Natural killer cell treated with Interleukin-12 subunit alpha and Interleukin-12 subunit beta and Interleukin-15 and Interleukin-18, amount 100 ng/mL, for 72 hours (primary cell): ENCODE measurements around the gene CRYBA2. TPM values are rescaled to one million over a fixed set of nuclear protein-coding genes. Genes with fewer than 3 reads are reported as not detected.

Experiments
- ATAC-seq, 2 donors: fragments of 150-1000 bp; cut with Tn5 transposase in 1 of 2; sonication (Bioruptor Pico), chemical (Tn5 transposase) in 1 of 2; 2 replicates each; pipeline ENCODE4 v1.10.0; 2021
- DNase-seq: peaks from one replicate; pipeline ENCODE4 v3.0.0; 2022; ENCODE audit warnings: low spot score
- H3K27ac Mint-ChIP-seq, 2 donors: 1 replicate in 1 of 2; 2 replicates in 1 of 2; pipeline ENCODE4 v1.8.0; 2022; ENCODE audit warnings: mixed read lengths in 2 of 2, mild to moderate bottlenecking in 1 of 2, moderate library complexity in 1 of 2
- H3K27me3 Mint-ChIP-seq, 2 donors: 1 replicate in 1 of 2; 2 replicates in 1 of 2; pipeline ENCODE4 v1.8.0; 2022; ENCODE audit warnings: mixed read lengths in 2 of 2
- H3K36me3 Mint-ChIP-seq: one replicate; pipeline ENCODE4 v1.8.0; 2022; ENCODE audit warnings: mixed read lengths
- H3K4me1 Mint-ChIP-seq, 2 donors: 1 replicate in 1 of 2; 2 replicates in 1 of 2; pipeline ENCODE4 v1.8.0; 2022; ENCODE audit warnings: low read depth in 2 of 2, mixed read lengths in 2 of 2, mild to moderate bottlenecking in 1 of 2
- H3K4me3 Mint-ChIP-seq: one replicate; pipeline ENCODE4 v1.8.0; 2022; ENCODE audit warnings: mixed read lengths
- H3K9me3 Mint-ChIP-seq: 2 replicates; pipeline ENCODE4 v1.8.0; 2022; ENCODE audit warnings: mixed read lengths
- total RNA-seq, 2 donors: library from RNA; stranded (reverse); gene quantifications; one replicate each; pipeline ENCODE4 v1.2.3, GENCODE V29; 2022

The CRYBA2 gene
- total RNA-seq, 2 donors from 2014 or later, result not detected

GRCh38 chr2:219018286-219018685 lies 25.1 kb upstream of the CRYBA2 start:
- DNase-seq, result no peak
- H3K4me3 Mint-ChIP-seq, result no peak overlapping the region
- no peak for ATAC-seq
- no peaks in the 10 kb centered on the region for H3K36me3 Mint-ChIP-seq
- peaks cover 14 to 18% of the 10 kb centered on the region in 2 donors for H3K27me3 Mint-ChIP-seq
- no peak overlapping the region for H3K27ac Mint-ChIP-seq
- no peaks in the 10 kb centered on the region for H3K9me3 Mint-ChIP-seq
- H3K4me1 Mint-ChIP-seq, result no peaks in the 10 kb centered on the region

DNA sequence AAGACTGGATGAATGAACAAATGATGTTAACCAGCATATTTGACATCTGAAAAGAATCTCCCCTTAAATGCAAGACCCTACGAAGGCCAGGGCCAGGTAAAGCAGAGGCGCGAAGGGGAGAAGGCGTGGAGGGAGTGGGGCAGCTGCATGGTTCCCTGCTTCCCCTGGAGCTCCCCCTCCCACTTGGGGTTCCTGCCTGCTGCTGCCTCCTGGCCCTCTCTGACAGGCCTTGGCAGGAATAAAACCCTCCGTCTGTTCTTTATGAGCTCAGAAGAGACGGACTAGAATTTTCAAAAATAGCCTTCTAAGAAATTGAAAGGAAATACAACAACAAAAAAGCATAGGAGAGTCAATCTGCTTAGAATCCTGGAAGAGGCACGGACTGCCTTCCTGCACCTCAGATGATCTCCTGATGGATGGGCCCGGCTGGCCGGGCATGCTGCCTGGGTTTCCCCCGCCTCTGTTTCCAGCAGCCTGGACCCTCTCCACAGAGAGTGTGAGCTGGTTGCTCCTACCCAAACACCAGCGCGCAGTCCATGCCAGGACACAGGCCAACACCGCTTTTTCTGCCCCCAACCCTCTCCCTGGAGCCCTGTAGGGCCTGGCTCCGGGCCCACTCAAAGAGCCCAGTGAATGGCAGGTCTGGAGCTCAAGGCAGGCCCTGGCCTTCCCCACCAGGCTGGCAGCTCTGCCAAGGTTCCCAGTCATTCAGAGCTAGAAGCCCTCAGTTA lies 24.1 kb upstream of the CRYBA2 start:
- Mint-ChIP-seq H3K27ac (no peak overlapping the region), H3K27me3 (peaks cover 14 to 18% of the 10 kb centered on the region in 2 donors), H3K36me3 (no peaks in the 10 kb centered on the region), H3K4me3 (no peak overlapping the region), H3K4me1 (no peaks in the 10 kb centered on the region), H3K9me3 (no peaks in the 10 kb centered on the region)
- ATAC-seq (no peak), DNase-seq (no peak)

DNA sequence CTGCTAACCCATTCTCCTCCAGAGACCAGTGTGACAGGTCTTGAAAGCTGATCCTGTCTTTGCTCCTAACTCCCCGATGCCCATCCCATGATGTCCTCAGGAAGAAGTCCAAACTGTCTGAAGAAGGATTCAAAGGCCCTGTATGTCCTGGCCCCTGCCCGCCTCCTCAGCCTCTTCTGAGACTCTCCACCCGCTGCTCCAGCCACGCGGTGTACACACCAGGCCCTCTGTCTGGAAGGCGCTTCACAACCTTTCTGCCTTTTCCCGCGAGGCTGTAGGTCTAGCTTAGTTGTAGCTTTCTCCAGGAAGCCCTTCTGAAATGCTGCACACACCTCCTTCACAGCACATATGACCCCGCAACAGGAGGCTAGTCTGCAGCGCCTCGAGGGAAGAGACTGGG lies 23.5 kb upstream of the CRYBA2 start:
- Mint-ChIP-seq H3K4me3 (no peak overlapping the region), H3K4me1 (no peaks in the 10 kb centered on the region), H3K9me3 (no peaks in the 10 kb centered on the region), H3K27me3 (peaks cover 14 to 18% of the 10 kb centered on the region in 2 donors), H3K27ac (no peak overlapping the region), H3K36me3 (no peaks in the 10 kb centered on the region)
- ATAC-seq (no peak), DNase-seq (peak; percentile 10)

- Mint-ChIP-seq H3K27me3 (peaks cover 21 to 30% of the 10 kb centered on the region in 2 donors), H3K4me3 (no peak overlapping the region), H3K36me3 (no peaks in the 10 kb centered on the region), H3K27ac (no peak overlapping the region), H3K9me3 (no peaks in the 10 kb centered on the region), H3K4me1 (no peaks in the 10 kb centered on the region)
- DNase-seq, result no peak
- ATAC-seq, result no peak
Observed at GRCh38 chr2:219010873-219011272, 17.7 kb upstream of the CRYBA2 start.

DNA sequence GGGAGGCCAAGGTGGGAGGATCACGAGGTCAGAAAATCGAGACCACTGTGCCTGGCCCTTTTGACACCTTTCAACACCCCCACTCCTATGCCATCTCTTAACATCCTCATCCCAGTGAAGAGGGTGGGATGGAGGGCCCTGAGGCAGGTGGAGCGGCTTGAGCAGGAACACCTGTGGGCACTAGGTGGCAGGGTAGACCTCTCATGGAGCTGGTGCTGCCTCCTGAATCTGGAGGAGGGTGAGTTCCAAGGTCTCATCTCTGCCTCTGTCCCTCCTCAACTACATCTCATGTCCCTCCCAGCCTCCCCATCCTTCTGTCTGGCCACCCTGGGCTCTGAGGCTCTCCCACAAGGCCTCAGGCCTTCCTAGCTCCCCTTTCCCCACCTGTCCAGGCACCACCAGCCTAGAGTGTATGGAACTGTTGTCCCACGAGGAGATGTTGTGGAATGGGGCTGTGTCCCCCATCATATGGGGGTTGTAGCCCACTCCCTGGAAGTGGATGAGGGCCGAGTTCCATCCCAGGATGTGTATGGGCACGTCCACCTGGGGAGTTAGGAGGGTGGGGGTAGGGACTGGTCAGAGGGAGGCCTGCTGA lies 17.0 kb upstream of the CRYBA2 start:
- peak in 1 of 2 donors; percentile 45 for ATAC-seq
- Mint-ChIP-seq H3K36me3 (no peaks in the 10 kb centered on the region), H3K4me3 (no peak overlapping the region), H3K27me3 (peaks cover 27 to 36% of the 10 kb centered on the region in 2 donors), H3K9me3 (no peaks in the 10 kb centered on the region), H3K4me1 (no peaks in the 10 kb centered on the region), H3K27ac (no peak overlapping the region)
- peak; percentile 56 for DNase-seq

- no peak for ATAC-seq
- H3K36me3 Mint-ChIP-seq, result no peaks in the 10 kb centered on the region
- H3K4me3 Mint-ChIP-seq, result no peak overlapping the region
- peak; percentile 45 for DNase-seq
- no peaks in the 10 kb centered on the region for H3K9me3 Mint-ChIP-seq
- peaks cover 25 to 36% of the 10 kb centered on the region in 2 donors for H3K27me3 Mint-ChIP-seq
- H3K27ac Mint-ChIP-seq, result no peak overlapping the region
- H3K4me1 Mint-ChIP-seq, result no peaks in the 10 kb centered on the region
Observed at GRCh38 chr2:219009294-219009693, 16.1 kb upstream of the CRYBA2 start.

DNA sequence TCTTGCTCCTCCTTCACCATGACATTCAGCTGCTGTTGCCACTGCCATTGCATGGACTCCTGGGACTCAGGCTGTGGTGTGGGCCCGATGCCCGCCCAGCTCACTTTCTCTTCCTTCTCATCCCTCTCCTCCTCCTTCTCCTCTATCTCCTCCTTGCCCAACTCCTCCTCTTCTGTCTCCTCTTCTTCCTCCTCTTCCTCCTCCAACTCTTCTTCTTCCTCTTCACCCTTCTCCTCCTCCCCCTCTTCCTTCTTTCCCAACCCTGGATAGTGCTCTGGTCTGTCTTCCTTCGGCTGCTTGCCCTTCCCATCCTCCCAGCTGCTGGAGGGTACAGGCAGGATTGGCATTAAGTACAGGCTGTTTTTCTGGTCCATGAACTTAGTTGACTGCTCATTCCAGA lies 10.8 kb upstream of the CRYBA2 start:
- H3K4me1 Mint-ChIP-seq, result peaks cover 3 to 5% of the 10 kb centered on the region in 2 donors
- DNase-seq, result no peak
- H3K9me3 Mint-ChIP-seq, result no peaks in the 10 kb centered on the region
- no peak for ATAC-seq
- H3K27me3 Mint-ChIP-seq, result peaks cover 44 to 48% of the 10 kb centered on the region in 2 donors
- no peak overlapping the region for H3K27ac Mint-ChIP-seq
- no peaks in the 10 kb centered on the region for H3K36me3 Mint-ChIP-seq
- H3K4me3 Mint-ChIP-seq, result no peak overlapping the region

DNA sequence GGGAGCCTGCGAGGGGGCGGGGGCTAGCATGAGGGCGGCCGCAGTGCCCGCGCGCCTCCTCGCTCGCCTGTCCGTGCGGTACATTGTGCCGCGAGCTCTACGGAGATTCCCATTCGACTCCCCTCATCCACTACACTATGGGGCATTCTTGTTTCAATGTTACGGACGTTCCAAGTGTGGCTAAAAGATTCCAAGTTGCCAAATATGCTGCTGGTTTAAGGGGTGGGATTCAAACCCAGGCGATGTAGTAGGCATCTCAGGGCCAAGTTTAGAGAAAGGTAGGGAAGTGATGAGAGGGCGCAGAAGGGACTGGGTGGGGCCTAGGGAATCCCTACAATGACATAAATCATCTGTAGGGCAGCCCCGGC lies 10.0 kb upstream of the CRYBA2 start:
- no peak overlapping the region for H3K27ac Mint-ChIP-seq
- peaks cover 3 to 5% of the 10 kb centered on the region in 2 donors for H3K4me1 Mint-ChIP-seq
- DNase-seq, result peak; percentile 18
- H3K4me3 Mint-ChIP-seq, result no peak overlapping the region
- H3K9me3 Mint-ChIP-seq, result no peaks in the 10 kb centered on the region
- peaks cover 48 to 51% of the 10 kb centered on the region in 2 donors for H3K27me3 Mint-ChIP-seq
- H3K36me3 Mint-ChIP-seq, result no peaks in the 10 kb centered on the region
- ATAC-seq, result no peak

DNA sequence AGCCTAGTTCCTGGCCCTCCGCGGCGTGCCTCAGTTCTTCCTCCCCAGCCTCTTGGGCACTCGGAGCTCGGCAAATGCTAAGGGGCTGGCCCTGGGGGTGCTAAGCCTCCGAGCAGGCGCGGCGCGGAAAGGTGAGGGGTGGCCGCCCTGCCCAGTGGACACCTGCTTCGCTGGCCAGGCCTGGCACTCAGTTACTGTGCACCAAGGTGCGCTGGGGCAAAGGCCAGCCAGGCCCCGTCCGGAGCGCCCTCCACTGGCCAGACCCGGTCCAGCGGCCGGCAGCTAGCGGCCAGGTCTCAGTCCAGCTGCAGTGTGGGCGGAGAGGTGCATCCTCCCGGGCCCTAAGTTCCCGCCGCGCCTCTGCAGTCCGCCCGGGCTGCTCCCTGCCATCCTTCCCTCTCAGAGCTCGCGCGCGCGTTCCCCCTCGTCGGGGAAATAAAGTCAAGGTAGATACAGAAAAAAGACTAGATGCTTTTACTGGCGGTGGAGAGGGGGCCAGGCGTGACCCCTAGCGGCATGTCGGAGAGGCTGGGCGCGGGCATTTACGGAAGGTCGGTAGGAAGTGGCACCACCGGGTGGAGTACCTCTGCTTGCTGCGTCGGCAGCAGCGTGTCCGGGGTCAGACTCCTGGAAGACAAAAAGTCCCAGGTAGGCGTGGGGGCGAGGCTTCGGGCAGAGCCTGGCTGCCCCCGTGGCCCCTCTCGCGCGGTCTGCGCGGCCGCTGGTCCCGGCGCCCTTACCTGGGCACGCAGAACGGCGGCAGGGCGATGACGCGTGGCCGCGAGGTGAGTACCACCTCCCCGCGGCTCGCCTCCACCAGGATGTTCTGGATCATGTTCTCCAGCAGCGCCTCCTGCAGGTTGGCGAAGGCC lies 9.4 kb upstream of the CRYBA2 start:
- ATAC-seq (peak in 1 of 2 donors; percentile 33), DNase-seq (peak; percentile 42)
- H3K9me3 Mint-ChIP-seq, result no peaks in the 10 kb centered on the region
- peaks cover 3 to 5% of the 10 kb centered on the region in 2 donors for H3K4me1 Mint-ChIP-seq
- peaks cover 50 to 55% of the 10 kb centered on the region in 2 donors for H3K27me3 Mint-ChIP-seq
- no peaks in the 10 kb centered on the region for H3K36me3 Mint-ChIP-seq
- H3K4me3 Mint-ChIP-seq, result peak overlapping the region; percentile 51
- no peak overlapping the region for H3K27ac Mint-ChIP-seq

DNA sequence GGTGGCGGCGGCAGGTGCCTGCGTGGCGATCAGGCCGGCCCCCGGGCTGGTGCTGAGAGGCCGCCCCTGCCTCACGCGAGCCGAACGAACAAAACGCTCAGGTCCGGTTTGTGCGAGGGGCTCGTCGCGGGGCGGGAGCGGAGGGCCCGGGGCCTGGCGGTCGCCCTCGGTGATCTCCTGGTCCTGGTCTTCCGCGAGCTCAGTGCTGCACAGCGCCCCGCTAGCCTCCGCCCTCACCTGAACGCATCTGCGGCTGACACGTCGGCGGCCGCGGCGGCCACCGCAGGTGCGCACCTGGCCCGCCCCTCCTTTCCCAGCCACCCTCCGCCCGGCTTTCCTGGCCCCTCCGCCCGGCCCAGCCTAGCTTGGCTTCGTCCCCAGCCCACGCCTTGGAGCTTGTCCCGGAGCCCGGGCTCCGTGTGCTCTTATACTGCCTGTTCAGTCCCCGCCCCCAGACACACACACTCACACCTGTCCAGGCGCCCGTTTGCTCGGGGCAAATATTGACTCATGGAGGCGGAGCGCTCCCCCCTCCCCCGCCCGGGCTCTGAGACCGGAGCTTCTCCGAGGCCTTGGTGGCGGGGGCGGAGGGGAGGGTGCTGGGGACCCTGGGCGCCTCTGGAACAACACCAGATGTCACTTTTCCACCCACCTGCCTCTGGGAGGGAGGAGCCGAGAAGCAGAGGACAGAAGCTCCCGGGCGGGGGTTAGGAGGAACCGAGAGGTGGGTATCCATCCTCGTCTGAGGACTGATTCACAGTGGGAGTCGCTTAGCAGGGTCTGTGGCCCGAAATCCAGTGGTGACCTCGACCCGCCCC lies 8.6 kb upstream of the CRYBA2 start:
- DNase-seq (peak; percentile 46), ATAC-seq (no peak)
- Mint-ChIP-seq H3K36me3 (no peaks in the 10 kb centered on the region), H3K4me1 (peaks cover 3 to 5% of the 10 kb centered on the region in 2 donors), H3K27ac (no peak overlapping the region), H3K27me3 (peaks cover 52 to 55% of the 10 kb centered on the region in 2 donors), H3K9me3 (no peaks in the 10 kb centered on the region), H3K4me3 (no peak overlapping the region)

- Mint-ChIP-seq H3K27ac (no peak overlapping the region), H3K9me3 (no peaks in the 10 kb centered on the region), H3K36me3 (no peaks in the 10 kb centered on the region), H3K4me1 (peaks cover 3 to 5% of the 10 kb centered on the region in 2 donors), H3K27me3 (peaks cover 52 to 55% of the 10 kb centered on the region in 2 donors), H3K4me3 (no peak overlapping the region)
- DNase-seq (peak; percentile 23), ATAC-seq (no peak)
Observed at GRCh38 chr2:219001100-219001576, 7.9 kb upstream of the CRYBA2 start.

- H3K27ac Mint-ChIP-seq, result no peak overlapping the region
- no peaks in the 10 kb centered on the region for H3K9me3 Mint-ChIP-seq
- H3K36me3 Mint-ChIP-seq, result no peaks in the 10 kb centered on the region
- ATAC-seq (no peak), DNase-seq (peak; percentile 8)
- peaks cover 52 to 56% of the 10 kb centered on the region in 2 donors for H3K27me3 Mint-ChIP-seq
- H3K4me1 Mint-ChIP-seq, result peaks cover 3 to 7% of the 10 kb centered on the region in 2 donors
- H3K4me3 Mint-ChIP-seq, result no peak overlapping the region
Observed at GRCh38 chr2:219000569-219000960, 7.3 kb upstream of the CRYBA2 start.

GRCh38 chr2:218999881-219000568 lies 6.8 kb upstream of the CRYBA2 start:
- no peak for DNase-seq
- Mint-ChIP-seq H3K4me3 (no peak overlapping the region), H3K27me3 (peaks cover 52 to 56% of the 10 kb centered on the region in 2 donors), H3K9me3 (no peaks in the 10 kb centered on the region), H3K36me3 (no peaks in the 10 kb centered on the region), H3K27ac (no peak overlapping the region), H3K4me1 (peaks cover 3 to 10% of the 10 kb centered on the region in 2 donors)
- no peak for ATAC-seq
